ENCODE data around the gene GALR2.

GALR2 gene

GRCh38 chr17:76125922-76126321 is 51.3 kb downstream of the GALR2 start:
- Histone ChIP-seq H3K27me3 (ENCODE audit: control insufficient read depth, insufficient read depth, low read length) (no peaks in the 10 kb centered on the region), H3K4me2 (ENCODE audit: low read length) (no peak overlapping the region), H2AFZ (no peak overlapping the region), H3K27ac (no peak overlapping the region), H3K4me1 (no peaks in the 10 kb centered on the region), H3K9me3 (ENCODE audit: control insufficient read depth, low read length) (no peaks in the 10 kb centered on the region), H3K4me3 (ENCODE audit: low read depth, low read length) (no peak overlapping the region), H3K9ac (no peak overlapping the region), H3K36me3 (ENCODE audit: control insufficient read depth, insufficient read depth, low read length) (no peaks in the 10 kb centered on the region), H3K79me2 (no peaks in the 10 kb centered on the region)
- no peak for TF ChIP-seq CTCF (IDR thresholded peaks at IDR 0.05)

Data from parathyroid adenoma (tissue), 2 donors.